WI38 (cell line): ENCODE measurements around the gene GMDS.
A peak's percentile ranks its signal among the peaks of the same experiment; 100 is the strongest.

ENCODE experiments used
- H3K4me3 ChIP-seq: 2 replicates; pipeline ENCODE4 v1.5.1; 2011; ENCODE audit warnings: low read depth, mild to moderate bottlenecking, control low read depth, low read length
- TF ChIP-seq, protein P1 (sequence below): IDR thresholded peaks from 2 replicates; pipeline ENCODE4 v1.5.1; 2012; ENCODE audit warnings: low read depth, mild to moderate bottlenecking, control low read depth, low read length

Gene GMDS

DNA sequence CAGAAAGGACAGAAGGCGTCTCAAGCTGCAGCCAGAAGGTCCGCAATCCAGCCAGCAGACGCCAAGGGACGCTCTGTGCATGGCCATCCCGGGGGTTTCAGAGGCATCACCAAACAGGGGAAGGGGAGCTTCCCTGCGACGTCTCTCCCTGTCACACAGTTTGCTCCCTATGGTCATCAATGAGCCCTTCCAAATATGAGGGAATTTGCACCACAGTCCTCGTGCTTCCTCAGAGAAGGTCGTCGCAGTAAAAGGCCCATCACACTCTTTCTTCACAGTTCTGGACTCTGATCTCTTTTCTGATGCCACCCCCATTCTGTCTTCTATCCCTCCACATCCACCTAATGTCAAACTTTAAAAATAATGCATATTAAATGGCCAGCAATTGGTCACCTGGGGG, 645.9 kb downstream of the GMDS start:
- TF ChIP-seq, protein P1, sequence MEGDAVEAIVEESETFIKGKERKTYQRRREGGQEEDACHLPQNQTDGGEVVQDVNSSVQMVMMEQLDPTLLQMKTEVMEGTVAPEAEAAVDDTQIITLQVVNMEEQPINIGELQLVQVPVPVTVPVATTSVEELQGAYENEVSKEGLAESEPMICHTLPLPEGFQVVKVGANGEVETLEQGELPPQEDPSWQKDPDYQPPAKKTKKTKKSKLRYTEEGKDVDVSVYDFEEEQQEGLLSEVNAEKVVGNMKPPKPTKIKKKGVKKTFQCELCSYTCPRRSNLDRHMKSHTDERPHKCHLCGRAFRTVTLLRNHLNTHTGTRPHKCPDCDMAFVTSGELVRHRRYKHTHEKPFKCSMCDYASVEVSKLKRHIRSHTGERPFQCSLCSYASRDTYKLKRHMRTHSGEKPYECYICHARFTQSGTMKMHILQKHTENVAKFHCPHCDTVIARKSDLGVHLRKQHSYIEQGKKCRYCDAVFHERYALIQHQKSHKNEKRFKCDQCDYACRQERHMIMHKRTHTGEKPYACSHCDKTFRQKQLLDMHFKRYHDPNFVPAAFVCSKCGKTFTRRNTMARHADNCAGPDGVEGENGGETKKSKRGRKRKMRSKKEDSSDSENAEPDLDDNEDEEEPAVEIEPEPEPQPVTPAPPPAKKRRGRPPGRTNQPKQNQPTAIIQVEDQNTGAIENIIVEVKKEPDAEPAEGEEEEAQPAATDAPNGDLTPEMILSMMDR = no peak
- H3K4me3 ChIP-seq = no peak overlapping the region

DNA sequence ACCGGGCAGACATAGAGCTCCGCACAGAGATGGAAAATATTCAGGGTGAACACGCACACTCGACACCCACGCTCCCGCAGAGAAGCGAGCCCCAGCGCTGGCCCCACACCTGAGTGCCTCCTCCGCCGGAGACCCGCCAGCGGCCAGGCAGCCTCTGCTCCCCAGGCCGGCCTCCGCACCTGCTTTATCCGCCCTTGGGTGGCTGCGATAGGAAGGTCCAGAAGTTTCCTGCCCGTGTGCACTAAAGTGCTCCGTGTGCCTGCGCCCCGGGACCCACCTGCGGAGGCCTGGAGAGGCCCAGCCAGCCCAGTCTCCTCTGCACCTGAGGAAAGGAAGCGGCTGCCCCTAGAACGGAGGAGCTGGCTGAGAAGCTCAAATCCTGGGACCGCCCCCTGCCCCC, 646.5 kb downstream of the GMDS start:
- no peak overlapping the region for H3K4me3 ChIP-seq
- TF ChIP-seq, protein P1 = no peak

DNA sequence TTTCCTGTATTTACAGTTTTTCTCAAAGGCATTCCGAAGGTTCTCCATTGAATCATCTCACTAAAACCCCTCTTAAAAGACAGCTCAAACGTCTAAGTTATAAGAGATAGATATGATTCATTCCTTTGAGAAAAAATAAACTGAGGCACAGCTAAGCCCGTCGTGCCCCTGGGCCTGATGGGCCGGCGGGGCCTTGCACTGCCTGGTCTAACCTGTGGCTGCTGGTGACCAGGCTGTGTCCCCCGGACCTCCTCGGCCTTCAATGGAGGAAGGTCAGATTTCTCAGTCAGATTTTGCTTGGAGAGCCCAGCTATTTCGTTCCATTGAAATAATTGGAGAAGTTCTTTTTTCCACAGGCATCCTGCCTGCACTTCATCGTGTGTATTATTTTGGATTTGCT, 647.0 kb downstream of the GMDS start:
- TF ChIP-seq, protein P1 = no peak

DNA sequence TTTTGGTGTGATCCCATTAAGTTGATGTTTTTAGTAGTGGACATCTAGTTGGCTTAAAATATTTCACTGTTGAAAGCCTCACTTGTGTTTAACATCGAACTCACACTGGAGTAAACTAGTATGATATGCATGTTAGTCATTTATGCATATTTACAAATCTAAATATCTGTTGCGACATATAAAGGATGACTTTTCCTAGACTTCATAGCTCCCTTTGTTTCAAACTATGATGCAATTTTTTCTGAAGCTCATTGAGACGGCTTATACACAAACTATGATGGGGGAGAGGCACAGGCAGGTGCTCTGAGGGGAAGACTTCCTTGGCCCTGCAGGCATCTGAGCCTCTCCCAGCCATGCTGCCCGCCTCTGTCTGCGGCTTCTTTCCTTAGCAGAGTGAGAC, 647.5 kb downstream of the GMDS start:
- no peak overlapping the region for H3K4me3 ChIP-seq
- TF ChIP-seq, protein P1 = no peak

More for the DNA sequence above, 647.0 kb downstream of the GMDS start:
- no peak overlapping the region for H3K4me3 ChIP-seq

DNA sequence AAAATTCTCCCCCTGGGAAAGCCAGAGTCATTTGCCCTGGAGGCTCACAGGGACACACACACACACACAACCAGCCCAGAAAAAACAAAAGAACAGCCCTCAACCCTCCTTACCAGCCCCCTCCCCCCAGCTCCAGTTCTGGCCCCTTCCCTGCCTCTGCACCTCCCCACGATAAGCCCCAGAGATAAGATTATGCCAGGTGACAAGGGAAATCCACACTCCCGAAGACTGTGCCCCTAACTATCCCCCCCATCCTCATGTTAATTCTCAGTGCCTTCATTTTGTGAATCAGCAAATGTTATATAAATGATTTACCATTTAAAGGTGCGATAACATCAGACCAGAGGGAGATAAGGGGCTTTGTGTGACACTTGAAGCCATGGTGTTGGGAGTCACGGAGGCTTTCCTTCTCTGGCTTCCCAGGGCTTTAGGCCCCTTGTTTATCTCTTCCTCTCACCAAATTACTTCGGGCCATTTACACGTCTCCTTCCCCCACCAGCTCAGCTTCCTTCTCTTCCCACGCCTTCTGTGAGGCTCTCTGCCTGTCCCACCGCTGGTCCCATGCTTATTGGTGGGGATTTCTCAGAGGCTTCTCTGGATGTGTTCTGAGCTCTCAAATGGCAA, 648.2 kb downstream of the GMDS start:
- H3K4me3 ChIP-seq = no peak overlapping the region
- TF ChIP-seq, protein P1 = no peak

DNA sequence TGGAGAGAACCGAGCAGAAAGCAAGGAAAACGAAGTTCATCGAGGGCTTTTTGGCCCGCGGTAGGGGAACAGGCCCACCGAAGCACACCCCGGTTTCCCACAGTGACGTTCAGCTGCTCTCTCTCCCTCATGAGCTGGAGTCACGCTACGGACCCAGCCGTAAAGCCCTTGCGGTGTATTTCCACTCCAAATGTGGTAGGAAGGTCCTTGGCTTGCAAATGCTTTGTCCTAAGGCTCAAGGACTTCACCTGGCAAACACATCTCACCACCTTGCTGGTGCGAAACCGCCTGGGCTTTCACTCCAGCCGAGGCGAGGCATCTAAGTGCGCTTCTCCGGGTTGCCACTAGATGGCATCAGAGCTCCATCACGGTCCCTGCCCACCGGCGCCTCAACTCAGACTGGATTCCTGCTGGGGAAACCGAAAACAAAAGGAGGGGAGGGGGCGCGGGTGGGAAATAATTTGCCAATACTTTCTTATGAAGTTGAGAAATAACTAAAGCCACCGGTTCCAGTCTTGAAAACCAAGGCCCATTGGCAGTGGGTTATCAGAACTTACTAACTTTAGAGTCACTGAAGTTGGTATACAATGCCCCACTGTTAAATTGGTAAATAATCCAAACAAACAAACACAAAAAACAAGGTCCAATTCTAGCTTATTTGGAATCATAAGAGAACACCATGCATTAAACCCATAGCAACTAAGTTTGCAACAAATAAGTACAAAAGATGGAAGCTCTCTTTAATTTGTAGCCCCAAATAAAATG, 649.1 kb downstream of the GMDS start:
- TF ChIP-seq, protein P1 = peak; percentile 91
- peak overlapping the region; percentile 51 for H3K4me3 ChIP-seq
